ENCODE measurements around the gene UBAC2.

- TF ChIP-seq ZNF8 (CRISPR knock-in tag; IDR thresholded peaks at IDR 0.05) (no peak), ZC3H10 (CRISPR knock-in tag; IDR thresholded peaks at IDR 0.05) (no peak), PATZ1 (CRISPR knock-in tag; IDR thresholded peaks at IDR 0.05; ENCODE audit: borderline replicate concordance) (no peak)
These were observed 7.5 kb downstream of the UBAC2 start for GRCh38 chr13:99208185-99208584.
